ENCODE measurements around the gene SMARCAL1. TPM values are rescaled to one million over a fixed set of nuclear protein-coding genes. Genes with fewer than 3 reads are reported as not detected.
A peak's percentile ranks its signal among the peaks of the same experiment; 100 is the strongest.

The SMARCAL1 gene
- polyA plus RNA-seq, 1 experiment, result 28.6 TPM

GRCh38 chr2:216492597-216493333 lies 80.5 kb downstream of the SMARCAL1 start:
- no peaks in the 10 kb centered on the region for H3K9me3 ChIP-seq (ENCODE audit: control insufficient read depth, insufficient read depth, low read length)
- CTCF ChIA-PET, result interaction anchor here (1.0 kb wide), 1 partner anchor 271 kb away, joined by 3 read pairs; no protein-coding TSS in a partner anchor
- TF ChIP-seq, protein P1, sequence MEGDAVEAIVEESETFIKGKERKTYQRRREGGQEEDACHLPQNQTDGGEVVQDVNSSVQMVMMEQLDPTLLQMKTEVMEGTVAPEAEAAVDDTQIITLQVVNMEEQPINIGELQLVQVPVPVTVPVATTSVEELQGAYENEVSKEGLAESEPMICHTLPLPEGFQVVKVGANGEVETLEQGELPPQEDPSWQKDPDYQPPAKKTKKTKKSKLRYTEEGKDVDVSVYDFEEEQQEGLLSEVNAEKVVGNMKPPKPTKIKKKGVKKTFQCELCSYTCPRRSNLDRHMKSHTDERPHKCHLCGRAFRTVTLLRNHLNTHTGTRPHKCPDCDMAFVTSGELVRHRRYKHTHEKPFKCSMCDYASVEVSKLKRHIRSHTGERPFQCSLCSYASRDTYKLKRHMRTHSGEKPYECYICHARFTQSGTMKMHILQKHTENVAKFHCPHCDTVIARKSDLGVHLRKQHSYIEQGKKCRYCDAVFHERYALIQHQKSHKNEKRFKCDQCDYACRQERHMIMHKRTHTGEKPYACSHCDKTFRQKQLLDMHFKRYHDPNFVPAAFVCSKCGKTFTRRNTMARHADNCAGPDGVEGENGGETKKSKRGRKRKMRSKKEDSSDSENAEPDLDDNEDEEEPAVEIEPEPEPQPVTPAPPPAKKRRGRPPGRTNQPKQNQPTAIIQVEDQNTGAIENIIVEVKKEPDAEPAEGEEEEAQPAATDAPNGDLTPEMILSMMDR (IDR thresholded peaks at IDR 0.05; ENCODE audit: low read depth, low read length), result no peak
- no peak overlapping the region for H3K4me3 ChIP-seq (ENCODE audit: low read depth, low read length)
- H3K27me3 ChIP-seq (ENCODE audit: control insufficient read depth, insufficient read depth, low read length), result no peaks in the 10 kb centered on the region
- POLR2A ChIA-PET, result interaction anchor here (0.6 kb wide), 1 partner anchor 12 kb away, joined by 3 read pairs; no protein-coding TSS in a partner anchor
- peak overlapping the region; percentile 67 for H3K27ac ChIP-seq (ENCODE audit: low read depth, low read length)
- DNase-seq (ENCODE audit: low read depth, low spot score), result peak; percentile 45

DNA sequence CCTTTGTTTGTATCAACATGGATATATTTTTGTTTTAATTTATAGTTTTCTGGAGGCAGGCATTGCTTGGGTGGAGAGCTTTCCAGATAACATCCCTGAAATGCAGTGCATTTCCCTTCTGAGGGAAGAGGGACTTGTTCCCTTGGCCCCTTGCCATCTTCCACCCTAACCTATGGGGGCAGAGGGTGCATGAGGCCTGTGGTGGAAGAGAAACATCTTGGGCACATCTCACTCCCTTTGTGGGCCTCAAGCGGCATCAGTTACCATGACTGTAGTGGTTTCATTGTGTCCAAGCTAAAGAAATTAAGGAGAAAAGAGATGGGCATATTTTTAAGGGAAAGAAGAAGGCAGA lies 81.0 kb downstream of the SMARCAL1 start:
- ChIA-PET POLR2A (interaction anchor here (0.6 kb wide), 1 partner anchor 12 kb away, joined by 3 read pairs; no protein-coding TSS in a partner anchor), CTCF (no interaction called here)
- Histone ChIP-seq H3K9me3 (ENCODE audit: control insufficient read depth, insufficient read depth, low read length) (no peaks in the 10 kb centered on the region), H3K4me3 (ENCODE audit: low read depth, low read length) (no peak overlapping the region), H3K27me3 (ENCODE audit: control insufficient read depth, insufficient read depth, low read length) (no peaks in the 10 kb centered on the region), H3K27ac (ENCODE audit: low read depth, low read length) (peak overlapping the region; percentile 67)
- TF ChIP-seq, protein P1 (IDR thresholded peaks at IDR 0.05; ENCODE audit: low read depth, low read length), result no peak
- DNase-seq (ENCODE audit: low read depth, low spot score), result no peak

DNA sequence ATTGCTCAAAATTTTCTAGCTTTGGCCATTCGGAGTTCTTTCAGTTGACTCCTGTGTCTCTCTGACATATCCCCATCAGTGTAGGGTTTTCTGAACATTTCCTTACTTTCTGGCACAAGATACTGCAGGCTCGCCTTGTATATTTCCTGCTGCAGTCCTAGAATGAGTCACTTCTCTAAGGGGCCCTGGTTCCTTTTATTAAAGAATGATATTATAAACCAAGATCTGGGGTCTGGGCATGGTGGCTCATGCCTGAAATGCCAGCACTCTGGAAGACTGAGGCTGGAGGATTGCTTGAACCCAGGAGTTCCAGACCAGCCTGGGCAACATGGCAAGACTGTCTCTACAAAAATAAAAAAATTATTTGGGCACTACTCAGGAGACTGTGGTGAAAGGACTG lies 83.4 kb downstream of the SMARCAL1 start:
- ChIA-PET POLR2A (no interaction called here), CTCF (no interaction called here)
- DNase-seq (ENCODE audit: low read depth, low spot score), result no peak
- H3K27me3 ChIP-seq (ENCODE audit: control insufficient read depth, insufficient read depth, low read length), result no peaks in the 10 kb centered on the region
- H3K27ac ChIP-seq (ENCODE audit: low read depth, low read length), result no peak overlapping the region
- no peak overlapping the region for H3K4me3 ChIP-seq (ENCODE audit: low read depth, low read length)
- TF ChIP-seq, protein P1 (IDR thresholded peaks at IDR 0.05; ENCODE audit: low read depth, low read length), result no peak
- H3K9me3 ChIP-seq (ENCODE audit: control insufficient read depth, insufficient read depth, low read length), result no peaks in the 10 kb centered on the region

- no peaks in the 10 kb centered on the region for H3K9me3 ChIP-seq (ENCODE audit: control insufficient read depth, insufficient read depth, low read length)
- H3K4me3 ChIP-seq (ENCODE audit: low read depth, low read length), result peak overlapping the region; percentile 88
- ChIA-PET POLR2A (interaction anchor here (0.9 to 1.7 kb wide), 4 partner anchors 9 to 302 kb away, joined by 3 to 8 read pairs (median 7); partner anchors contain the start of genes MARCHF4 and SMARCAL1), CTCF (interaction anchor here (0.6 to 1.7 kb wide), 4 partner anchors 22 to 387 kb away, joined by 3 to 5 read pairs (median 3); no protein-coding TSS in a partner anchor)
- TF ChIP-seq, protein P1 (IDR thresholded peaks at IDR 0.05; ENCODE audit: low read depth, low read length), result no peak
- peak overlapping the region; percentile 66 for H3K27ac ChIP-seq (ENCODE audit: low read depth, low read length)
- H3K27me3 ChIP-seq (ENCODE audit: control insufficient read depth, insufficient read depth, low read length), result no peaks in the 10 kb centered on the region
- no peak for DNase-seq (ENCODE audit: low read depth, low spot score)
Measured at GRCh38 chr2:216497382-216498069, 85.2 kb downstream of the SMARCAL1 start.

GRCh38 chr2:216498070-216498378 lies 85.7 kb downstream of the SMARCAL1 start:
- POLR2A ChIA-PET, result interaction anchor here (0.5 to 1.7 kb wide), 16 partner anchors 9 to 384 kb away, joined by 3 to 8 read pairs (median 4); partner anchors contain the start of genes MARCHF4 and SMARCAL1
- TF ChIP-seq, protein P1 (IDR thresholded peaks at IDR 0.05; ENCODE audit: low read depth, low read length), result no peak
- peak overlapping the region; percentile 66 for H3K27ac ChIP-seq (ENCODE audit: low read depth, low read length)

More at GRCh38 chr2:216498070-216498378, 85.7 kb downstream of the SMARCAL1 start:
- Histone ChIP-seq H3K27me3 (ENCODE audit: control insufficient read depth, insufficient read depth, low read length) (no peaks in the 10 kb centered on the region), H3K9me3 (ENCODE audit: control insufficient read depth, insufficient read depth, low read length) (no peaks in the 10 kb centered on the region), H3K4me3 (ENCODE audit: low read depth, low read length) (peak overlapping the region; percentile 88)
- no peak for DNase-seq (ENCODE audit: low read depth, low spot score)
- CTCF ChIA-PET, result interaction anchor here (1.7 kb wide), 1 partner anchor 388 kb away, joined by 5 read pairs; no protein-coding TSS in a partner anchor

Data from AG04450 (cell line).